ENCODE measurements around the gene FASN.

- TF ChIP-seq GATA2 (IDR thresholded peaks at IDR 0.05; ENCODE audit: low read depth, low read length) (no peak), GATA3 (IDR thresholded peaks at IDR 0.05; ENCODE audit: low read depth, low read length) (no peak)
Measured at GRCh38 chr17:82062984-82063368, 35.1 kb downstream of the FASN start.
